Activated CD4-positive, alpha-beta T cell treated with anti-CD3 and anti-CD28 coated beads, Interleukin-10, Interleukin-2, amounts not matched to agents 100 ng/mL and 50 ng/mL, durations not matched to agents 16 hours and 8 hours (primary cell): ENCODE measurements around the gene PLCB2.
A peak's percentile ranks its signal among the peaks of the same experiment; 100 is the strongest.

ENCODE experiments used
- DNase-seq: peaks from one replicate; pipeline ENCODE4 v3.0.0-alpha.2; 2020

Gene PLCB2

DNA sequence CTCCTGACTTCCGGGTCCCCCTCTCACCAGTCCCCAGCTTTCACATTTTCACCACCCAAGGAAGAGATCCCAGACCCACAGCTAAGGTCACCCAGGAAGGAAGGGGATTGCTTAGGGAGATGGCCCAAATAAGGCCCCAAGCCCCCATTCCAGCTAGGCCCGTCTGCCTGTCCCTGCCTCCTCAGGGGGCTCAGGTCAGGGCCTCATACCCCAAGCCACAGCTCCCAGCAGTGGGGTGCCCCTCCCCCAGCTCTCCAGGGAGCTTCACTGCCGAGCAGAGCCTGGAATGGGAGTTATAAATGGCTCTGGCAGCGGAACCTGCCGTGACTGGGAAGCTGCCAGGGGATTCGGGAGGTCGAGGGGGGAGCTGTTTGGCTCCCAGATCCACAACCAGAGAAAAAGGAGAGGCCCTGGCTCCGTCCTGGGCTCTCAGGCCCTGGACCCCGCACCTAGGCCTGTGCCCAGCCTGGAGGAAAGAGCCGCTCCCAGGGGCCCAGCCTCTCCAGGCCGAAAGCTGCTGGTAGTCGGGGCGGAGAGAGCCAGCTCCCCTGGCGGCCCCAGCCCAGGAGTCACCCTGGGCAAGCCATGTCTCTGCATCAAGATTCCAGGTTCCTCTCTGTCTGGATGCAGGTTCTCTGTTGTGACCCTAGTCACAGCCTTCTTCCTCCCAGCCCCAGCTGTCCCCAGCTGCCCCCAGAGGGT lies 32.5 kb upstream of the PLCB2 start:
- DNase-seq = no peak

DNA sequence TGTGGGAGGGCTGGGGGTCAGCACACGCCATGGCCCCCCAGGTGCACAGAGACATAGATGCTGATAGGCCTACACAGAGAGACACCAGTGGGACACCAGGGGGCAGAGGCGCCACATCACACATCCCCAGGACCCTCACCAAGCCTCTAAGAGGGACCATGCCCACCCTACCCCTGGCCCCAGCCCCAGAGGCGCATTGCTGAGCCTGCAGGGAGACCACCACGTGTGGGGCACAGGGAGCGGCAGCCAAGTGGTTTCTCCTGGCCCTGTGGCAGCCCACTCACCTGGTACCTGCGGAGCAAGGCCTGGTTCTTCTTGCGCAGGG lies 31.8 kb upstream of the PLCB2 start:
- no peak for DNase-seq

DNA sequence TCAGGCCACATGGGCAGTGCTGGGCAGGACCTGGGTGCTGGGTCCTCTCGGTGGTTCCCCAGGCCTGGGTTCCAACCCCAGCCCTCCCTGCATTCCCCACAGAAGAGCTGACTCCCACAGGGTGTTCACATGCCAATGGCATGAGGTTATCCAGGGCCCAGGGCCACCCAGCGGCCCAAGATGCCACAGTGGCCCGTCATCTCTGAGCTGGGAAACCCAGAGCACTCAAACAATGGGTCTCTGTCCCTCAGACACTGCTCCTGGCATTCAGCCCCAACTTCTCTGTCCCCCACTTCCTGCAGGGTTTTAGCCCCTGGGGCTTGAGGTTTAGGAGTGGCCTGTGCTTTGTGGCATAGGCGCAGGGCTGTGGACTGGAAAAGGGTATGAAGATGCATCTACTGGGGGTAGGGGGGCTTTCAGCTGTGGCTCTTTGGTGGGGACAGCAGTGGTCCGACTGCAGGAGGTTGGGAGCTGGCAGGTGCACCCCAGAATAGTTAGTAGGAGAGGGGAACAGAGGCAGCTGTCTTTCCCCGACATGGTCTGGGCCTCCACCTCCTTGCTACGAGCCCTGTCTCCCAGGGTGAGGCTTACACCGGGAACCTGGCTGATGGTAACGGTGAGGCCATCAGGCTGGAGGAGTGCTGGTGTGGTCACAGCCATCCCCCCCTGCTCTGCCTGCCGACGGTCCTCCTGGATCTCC lies 31.3 kb upstream of the PLCB2 start:
- DNase-seq = no peak

DNA sequence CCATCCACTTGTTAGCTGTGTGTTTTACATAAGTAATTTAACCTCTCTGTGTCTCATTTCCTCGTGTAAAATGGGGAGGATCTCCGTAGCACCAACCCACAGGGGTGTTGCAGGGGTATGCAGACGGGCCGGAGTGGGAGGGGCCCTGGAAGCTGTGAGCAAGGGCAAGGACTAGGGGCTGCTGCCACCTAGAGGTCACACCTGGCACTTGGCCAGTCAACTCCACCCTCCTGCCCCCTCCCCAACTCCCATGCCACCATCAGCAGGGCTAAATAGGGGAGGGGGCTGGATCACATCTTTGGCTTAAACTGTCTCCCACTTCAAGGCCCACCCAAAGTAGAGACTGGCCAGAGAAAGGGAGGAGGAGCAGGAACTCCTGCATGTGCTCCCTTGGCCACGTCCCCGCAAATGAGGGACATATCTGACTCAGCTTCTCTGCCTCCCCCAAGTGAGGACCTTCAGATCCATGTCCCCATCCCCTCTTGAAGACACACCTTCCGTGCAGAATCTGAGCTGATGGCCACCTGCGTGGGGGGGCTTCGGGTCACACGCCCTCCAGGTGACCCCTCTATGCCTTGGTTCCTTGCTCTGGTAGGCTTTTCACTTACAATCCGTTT lies 30.4 kb upstream of the PLCB2 start:
- DNase-seq = peak; percentile 84

DNA sequence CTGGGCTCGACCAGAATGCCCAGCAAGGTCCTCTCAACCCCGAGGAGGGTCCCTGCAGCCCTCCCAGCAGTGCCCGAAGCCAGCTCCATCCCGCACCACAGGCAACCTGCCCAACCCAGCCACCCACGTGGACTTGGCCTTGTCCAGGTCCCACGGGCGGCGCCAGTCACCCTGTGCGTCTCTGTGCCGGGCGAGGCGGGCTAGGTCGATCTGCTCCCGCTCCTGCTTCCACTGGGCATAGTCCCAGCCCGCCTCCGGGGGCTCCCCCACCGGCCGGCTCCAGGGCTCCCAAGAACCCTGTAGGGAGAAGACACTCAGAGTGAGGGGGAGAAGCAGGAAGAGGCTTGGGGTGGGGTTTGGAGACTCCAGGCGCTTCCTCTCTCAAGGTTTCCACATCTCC lies 29.9 kb upstream of the PLCB2 start:
- no peak for DNase-seq

DNA sequence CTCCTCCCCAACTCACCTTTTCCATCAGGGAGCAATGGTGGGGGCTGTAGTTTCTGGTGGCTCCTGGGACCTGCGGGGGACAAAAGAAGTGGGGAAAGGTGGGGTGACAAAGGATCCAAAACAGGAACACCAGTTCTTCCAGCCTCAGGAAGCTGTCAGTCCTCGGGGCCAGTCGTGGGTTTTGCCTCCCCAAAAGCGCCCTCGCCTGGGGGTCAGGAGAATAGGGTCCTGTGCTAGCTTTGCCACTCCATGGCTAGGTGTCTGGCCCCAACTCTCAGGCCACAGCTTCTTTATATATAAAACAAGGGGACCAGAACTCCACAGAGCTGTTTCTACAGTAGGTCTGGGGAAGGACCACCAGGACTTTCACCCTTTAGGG lies 29.0 kb upstream of the PLCB2 start:
- DNase-seq = no peak

DNA sequence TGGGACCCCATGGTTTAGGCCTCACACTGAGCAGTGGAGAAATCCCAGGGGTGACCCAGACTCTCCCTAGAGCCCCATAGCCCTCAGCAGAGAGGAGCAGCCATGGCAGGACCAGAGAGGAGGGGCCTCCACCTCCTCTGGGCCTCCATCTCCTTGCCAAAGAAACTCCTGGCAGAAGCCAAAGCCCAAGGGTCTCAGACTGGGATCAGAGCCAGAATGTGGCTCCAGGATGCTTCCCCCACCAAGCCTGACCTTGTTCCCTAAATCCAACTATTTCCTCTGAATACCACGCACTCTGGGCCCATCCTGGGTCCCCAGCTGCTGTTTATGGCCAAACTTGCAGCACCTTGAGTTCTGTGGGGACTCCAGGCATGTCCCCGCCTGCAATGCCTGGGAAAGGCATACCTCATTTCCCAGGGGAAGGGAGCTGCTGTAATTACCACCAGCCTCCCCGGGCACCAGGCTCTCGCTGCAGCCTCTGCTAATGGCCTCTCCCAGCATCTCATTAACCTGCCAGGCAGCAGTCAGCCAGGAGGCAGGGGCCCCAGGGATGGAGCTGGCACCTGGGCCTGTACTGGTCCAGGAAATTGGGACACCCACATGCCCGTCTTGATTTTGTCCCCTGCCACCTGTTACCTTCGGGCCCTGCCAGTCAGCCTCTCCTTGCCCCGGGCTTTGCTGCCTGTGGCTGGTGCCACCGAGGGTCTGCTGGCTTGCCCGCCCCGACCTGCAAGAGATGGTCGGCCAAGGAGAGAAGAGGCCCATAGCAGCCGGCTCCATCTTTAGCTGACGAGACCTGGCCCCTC lies 28.4 kb upstream of the PLCB2 start:
- DNase-seq = no peak

DNA sequence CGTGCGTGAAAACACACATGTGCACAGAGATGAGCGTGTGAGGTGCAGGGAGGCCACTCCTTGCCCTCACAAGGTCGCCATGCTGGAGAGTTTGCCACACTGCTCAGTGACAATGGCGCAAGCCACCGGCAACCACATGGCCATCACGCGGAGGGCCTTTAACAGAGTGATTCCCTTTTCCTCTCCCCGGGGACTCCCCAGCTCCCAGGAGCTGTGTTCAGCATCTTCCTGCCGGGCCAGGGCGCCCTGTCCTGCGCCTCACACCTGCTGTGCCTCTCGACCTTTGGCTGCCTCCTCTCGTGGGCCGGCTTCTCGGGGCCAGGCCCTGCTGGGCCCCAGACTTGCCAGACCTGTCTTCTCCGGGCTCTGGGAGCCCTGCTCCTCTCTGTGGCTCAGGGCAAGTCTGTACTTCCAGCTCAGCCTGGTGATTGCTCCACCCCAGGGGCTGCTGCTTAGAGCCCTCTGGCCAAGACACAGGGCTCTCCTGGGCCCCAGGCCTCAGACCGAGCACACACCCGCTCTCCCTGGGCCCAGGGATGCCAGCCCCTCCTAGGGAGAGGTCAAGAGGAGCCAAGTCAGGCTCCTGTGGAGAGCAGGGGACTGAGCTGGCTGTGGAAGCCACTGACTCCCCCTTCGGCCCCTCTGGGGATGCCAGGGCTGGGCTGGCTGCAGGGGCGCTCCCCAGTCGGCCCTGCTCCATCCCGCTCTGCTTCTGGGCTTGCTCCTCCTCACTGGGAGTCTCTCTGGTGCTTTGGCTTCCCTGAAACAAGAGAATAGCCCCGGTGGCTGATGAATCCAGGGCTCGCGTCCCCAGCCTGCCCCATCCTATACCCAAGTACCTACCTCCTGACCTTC lies 27.4 kb upstream of the PLCB2 start:
- no peak for DNase-seq

DNA sequence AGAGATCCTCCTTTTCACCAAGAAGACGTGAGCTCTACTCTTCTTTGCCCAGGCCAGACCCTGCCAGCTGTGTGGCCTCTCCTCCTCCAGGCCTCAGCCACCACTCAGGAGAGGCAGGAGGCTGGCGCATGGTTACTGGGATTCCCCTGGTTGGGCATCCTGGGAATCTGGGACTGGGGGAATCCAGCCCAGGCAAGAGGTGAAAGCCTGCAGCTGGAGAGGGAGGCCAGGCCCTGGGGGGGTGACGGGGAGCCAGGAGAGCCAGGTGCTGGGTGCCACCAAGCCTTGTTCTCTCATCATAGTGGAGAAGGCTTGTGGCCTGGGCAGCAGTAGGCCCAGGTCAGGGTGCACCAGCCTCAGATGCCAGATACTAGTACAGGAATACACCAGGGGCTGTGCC lies 26.8 kb upstream of the PLCB2 start:
- no peak for DNase-seq

DNA sequence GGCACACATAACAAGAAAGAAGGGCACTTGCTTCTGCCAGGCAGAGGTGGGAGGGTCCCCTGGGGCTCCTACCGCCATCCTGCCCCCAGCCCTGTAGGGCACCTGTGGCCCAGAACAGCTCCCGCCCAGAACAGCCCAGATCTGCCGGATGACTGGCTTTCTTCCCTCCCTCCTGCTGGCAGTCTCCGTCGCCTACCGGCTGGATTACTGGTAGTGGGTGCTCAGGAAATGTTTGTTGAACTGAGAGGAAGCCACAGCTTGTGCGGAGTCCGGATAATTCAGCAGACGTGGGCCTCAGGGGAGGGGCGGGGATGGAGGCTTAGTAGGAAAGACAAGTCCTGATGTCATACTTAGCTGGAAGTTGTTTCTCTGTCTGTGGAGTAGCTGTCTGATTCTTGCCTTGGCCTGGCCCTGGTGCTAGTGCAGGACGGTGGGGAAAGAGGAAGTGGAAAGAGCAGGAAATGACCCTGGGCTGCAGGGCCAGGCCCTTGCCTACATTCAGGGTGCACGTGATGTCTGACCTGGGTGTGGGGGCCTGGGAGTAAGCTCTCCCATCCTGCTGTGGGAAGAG lies 26.3 kb upstream of the PLCB2 start:
- no peak for DNase-seq

DNA sequence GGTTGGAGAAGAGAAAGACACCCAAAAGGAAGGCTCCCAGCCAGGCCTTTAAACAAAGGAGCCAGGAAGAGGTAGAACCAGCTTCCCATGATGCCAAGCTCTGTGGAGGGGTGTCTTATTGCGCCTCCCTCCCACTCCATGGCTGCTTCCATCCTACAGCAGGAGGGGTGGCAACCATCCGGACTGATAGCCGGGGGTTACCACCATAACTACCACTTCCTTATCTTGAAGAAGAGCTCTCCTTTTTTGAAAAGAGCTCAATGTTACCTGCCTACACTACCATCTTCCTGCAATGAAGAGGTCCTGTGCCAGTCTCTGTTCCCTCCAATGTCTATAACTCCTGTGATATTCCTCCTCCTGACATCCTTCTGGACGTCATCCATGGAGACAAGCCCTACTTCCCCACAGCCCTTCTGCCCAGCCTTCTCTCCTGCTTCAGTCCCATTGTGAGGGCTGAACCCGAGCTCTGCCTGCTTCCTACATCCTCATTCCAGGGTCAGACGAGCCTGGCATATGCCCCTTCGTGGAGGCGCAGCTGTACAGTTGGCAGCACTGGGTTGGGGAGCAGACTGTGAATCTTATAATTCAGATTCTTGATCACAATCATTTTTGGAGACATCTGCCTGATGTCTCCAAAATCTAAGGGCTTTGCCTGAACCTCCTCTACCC lies 24.5 kb upstream of the PLCB2 start:
- DNase-seq = no peak

DNA sequence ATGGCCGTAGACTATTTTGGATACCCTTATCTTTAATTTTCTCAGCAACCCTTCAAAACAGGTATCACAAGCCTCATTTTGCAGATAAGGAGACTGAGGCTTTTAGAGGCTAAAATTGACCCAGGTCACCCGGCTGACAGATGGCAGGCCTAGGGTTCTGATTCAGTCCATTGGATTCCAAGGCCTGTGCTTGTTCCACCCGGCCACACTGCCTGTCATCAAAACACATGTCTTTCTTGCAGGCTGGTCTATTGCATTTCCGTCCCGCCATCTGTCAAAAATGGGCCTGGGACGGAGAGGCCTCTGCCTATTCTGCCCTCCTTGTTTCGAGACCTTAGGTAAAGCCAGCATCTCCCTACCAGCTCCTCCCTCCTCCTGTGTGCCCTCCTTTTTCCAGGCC lies 23.9 kb upstream of the PLCB2 start:
- no peak for DNase-seq

DNA sequence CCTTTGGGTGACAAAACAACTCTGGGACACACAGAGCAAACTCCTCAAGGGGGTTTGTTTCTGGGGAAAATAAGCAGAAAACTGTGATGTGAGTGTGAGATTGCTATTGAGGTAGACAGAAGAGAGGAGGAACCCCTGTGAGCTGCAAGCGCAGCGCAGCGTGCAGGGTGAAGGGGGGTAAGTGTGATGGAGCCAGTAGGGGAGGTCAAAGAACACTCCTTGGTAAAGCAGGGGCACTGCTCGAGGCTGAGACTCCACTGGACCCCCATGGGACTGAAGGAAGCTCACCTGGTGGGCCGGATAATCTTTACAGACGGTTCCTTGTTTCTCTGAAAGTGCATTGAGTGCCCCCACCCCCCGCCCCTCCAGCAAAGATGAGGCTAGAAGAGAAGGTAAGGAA lies 23.3 kb upstream of the PLCB2 start:
- DNase-seq = no peak

DNA sequence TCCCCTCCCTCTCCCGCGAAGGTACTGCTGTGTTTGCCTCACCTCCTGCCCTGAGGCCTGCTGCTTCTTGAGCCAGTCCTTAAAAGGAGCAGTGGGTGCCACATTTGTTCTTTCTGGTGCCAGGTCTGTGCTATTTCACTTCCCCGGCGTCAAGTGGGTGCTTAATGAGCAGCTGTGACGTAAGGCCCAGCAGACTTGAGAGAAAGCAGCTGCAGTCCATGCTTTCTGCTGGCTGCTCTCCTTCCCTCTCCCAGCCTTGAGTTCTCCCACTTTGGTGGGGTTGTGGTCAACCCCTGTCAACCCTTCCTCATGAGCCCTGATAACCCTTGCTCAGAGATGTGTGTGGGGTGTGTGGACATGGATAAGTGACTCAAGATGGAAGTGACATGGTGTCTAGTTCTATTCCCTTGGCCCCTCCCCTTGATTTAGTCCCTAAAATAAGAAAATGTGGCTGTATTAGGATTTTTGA lies 22.7 kb upstream of the PLCB2 start:
- no peak for DNase-seq

DNA sequence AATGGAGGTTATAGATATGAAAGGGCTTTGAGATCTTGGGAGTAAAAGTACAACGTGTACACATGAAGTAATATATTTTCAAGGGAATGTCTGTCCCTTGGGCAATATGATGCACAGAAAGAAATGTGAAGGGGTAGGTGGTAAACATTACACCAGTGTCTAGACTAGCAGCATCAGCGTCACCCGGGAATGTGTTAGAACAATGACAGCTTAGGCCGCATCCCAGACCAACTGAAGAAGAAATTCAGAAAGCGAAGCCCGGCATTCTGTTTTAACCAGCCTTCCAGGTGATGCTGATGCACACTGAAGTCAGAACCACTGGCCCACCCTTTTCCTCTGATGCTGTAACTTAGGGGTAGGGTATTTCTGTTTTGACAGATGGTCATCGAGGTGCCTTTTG lies 22.1 kb upstream of the PLCB2 start:
- no peak for DNase-seq

DNA sequence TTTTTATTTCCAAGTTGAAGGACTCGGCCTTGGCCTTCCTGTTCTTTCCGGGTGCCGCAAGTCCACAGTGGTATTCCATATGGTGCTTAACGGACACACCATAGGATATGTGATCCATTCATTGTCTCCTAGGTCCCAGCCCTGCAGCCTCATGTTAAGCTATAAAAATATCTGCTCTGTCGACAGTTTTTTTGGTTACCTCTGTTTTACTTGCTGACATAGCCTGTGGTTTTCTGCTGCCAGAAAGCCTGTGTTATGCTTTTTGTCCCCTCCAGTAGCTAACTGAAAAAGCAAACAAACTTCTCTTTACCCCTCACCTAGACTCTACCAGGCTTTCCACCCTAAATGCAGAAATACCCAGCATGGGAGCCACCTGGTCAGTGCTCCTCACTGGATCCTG lies 21.0 kb upstream of the PLCB2 start:
- DNase-seq = no peak

DNA sequence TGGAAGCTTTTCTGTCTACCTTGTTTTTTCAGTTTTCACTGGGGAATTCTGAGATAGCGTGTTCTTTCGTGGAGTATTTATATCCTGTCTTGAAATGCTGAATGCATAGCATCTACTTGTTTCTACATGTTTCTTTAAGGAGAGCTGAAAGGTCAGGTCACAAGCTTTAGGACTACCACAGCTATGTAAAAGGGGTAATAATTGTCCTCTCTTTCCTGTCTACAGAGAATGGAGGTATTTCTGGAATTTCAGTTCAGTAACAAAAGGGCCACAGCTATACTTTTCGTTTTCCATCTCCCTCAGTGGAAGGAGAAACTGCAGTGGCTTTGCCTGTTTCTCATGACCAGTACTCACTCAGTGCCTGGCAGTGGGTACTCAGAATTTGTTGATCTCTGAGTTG lies 20.4 kb upstream of the PLCB2 start:
- no peak for DNase-seq

DNA sequence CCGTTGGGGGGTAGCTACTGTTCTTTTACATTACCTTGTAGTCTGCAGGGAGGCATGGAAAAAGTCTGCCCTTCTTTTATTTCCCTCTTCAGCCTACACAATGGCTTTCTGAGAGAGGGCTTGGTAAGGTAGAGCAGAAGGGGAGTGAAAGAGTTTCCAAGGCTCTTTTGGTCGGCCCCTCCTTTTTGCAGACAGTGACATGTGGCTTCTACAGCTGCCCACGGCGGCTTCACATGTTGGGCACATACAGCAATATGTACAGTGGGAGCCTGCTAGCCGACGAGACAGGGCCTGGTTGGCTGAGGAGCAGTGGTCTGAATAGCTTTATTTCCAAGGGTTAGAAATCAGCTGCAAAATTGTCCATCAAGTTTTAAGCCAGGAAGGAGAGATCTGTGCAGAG lies 19.7 kb upstream of the PLCB2 start:
- DNase-seq = no peak

DNA sequence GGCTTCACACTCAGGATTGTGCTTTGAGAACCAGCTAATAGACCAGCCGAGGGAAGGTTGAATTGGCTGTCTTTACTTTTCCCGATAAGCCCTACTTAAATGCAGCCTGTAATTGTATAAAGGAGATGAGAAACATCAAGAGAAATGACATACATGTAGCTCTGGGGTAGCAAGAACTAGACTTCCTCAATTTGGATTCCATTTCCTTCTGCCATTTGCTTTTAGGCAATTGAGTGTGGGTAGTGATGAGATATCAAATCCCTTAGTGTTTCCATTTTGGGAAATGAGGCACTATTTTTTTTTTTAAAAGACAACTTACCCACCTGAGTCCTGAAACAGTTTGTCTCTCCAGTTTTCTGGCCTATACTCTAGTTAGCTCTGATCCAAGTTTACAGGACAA lies 18.0 kb upstream of the PLCB2 start:
- DNase-seq = no peak

DNA sequence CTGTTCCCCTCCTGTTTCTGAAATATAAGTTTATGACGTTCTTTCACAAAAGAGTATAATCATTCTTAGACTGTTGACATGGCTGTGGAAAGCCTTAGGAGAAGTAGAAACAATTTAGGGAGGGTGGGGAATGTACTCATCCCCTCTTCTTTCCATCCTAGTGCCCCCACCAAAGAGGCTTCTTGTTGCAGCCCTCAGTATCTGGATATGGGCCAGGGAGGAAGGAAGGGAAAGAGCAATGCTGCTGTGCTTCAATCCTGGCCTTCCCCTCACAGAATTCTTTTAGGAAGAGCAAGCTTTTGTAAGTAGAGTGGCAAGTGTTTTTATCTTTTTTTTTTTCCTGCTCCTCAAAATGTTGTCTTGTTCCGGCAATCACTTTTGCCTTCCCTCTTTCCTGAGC lies 17.5 kb upstream of the PLCB2 start:
- no peak for DNase-seq
